Duodenal mucosa (tissue), 2 donors: ENCODE data around the gene EPSTI1.

Source experiments
- H3K27ac ChIP-seq: one replicate; pipeline ENCODE4 v1.7.0; 2013; ENCODE audit warnings: low read depth, low read length
- H3K27me3 ChIP-seq, 2 donors: one replicate each; pipeline ENCODE4 v1.7.0; 2013; ENCODE audit warnings: low read length in 2 of 2, control low read depth in 1 of 2; ENCODE audit not compliant: insufficient read depth in 2 of 2, control insufficient read depth in 1 of 2
- H3K36me3 ChIP-seq, 2 donors: one replicate each; pipeline ENCODE4 v1.7.0; 2013; ENCODE audit warnings: low read length in 2 of 2, control low read depth in 1 of 2; ENCODE audit not compliant: insufficient read depth in 2 of 2, control insufficient read depth in 1 of 2
- H3K4me1 ChIP-seq, 2 donors: one replicate each; pipeline ENCODE4 v1.7.0; 2013; ENCODE audit warnings: low read length in 2 of 2, control low read depth in 1 of 2; ENCODE audit not compliant: insufficient read depth in 2 of 2, control insufficient read depth in 1 of 2
- H3K4me3 ChIP-seq, 2 donors: one replicate each; pipeline ENCODE4 v1.7.0; 2013; ENCODE audit warnings: low read length in 2 of 2, low read depth in 1 of 2
- H3K9ac ChIP-seq, 2 donors: one replicate each; pipeline ENCODE4 v1.7.0; 2013; ENCODE audit warnings: low read length in 2 of 2, low read depth in 1 of 2
- H3K9me3 ChIP-seq, 2 donors: one replicate each; pipeline ENCODE4 v1.7.0; 2013; ENCODE audit warnings: low read length in 2 of 2, control low read depth in 1 of 2; ENCODE audit not compliant: control insufficient read depth in 1 of 2

Gene EPSTI1

GRCh38 chr13:42883142-42883541, 108.9 kb downstream of the EPSTI1 start:
- no peaks in the 10 kb centered on the region for H3K27me3 ChIP-seq
- H3K9ac ChIP-seq: no peak overlapping the region
- H3K4me1 ChIP-seq: no peaks in the 10 kb centered on the region
- H3K36me3 ChIP-seq: peaks cover 0 to 8% of the 10 kb centered on the region in 2 donors
- no peak overlapping the region for H3K4me3 ChIP-seq
- H3K9me3 ChIP-seq: no peaks in the 10 kb centered on the region
- no peak overlapping the region for H3K27ac ChIP-seq

GRCh38 chr13:42880056-42880605, 111.9 kb downstream of the EPSTI1 start:
- Histone ChIP-seq H3K27ac (no peak overlapping the region), H3K9ac (no peak overlapping the region), H3K36me3 (no peaks in the 10 kb centered on the region), H3K27me3 (no peaks in the 10 kb centered on the region), H3K9me3 (no peaks in the 10 kb centered on the region), H3K4me1 (no peaks in the 10 kb centered on the region), H3K4me3 (no peak overlapping the region)

GRCh38 chr13:42878721-42879120, 113.3 kb downstream of the EPSTI1 start:
- Histone ChIP-seq H3K9me3 (no peaks in the 10 kb centered on the region), H3K27me3 (no peaks in the 10 kb centered on the region), H3K27ac (no peak overlapping the region), H3K4me1 (no peaks in the 10 kb centered on the region), H3K4me3 (no peak overlapping the region), H3K9ac (no peak overlapping the region), H3K36me3 (no peaks in the 10 kb centered on the region)

GRCh38 chr13:42876887-42877545, 115.0 kb downstream of the EPSTI1 start:
- H3K27ac ChIP-seq: no peak overlapping the region
- H3K27me3 ChIP-seq: no peaks in the 10 kb centered on the region
- no peaks in the 10 kb centered on the region for H3K36me3 ChIP-seq
- no peak overlapping the region for H3K4me3 ChIP-seq
- H3K4me1 ChIP-seq: no peaks in the 10 kb centered on the region
- no peak overlapping the region for H3K9ac ChIP-seq
- no peaks in the 10 kb centered on the region for H3K9me3 ChIP-seq

GRCh38 chr13:42876270-42876714, 115.7 kb downstream of the EPSTI1 start:
- H3K27me3 ChIP-seq: no peaks in the 10 kb centered on the region
- no peaks in the 10 kb centered on the region for H3K9me3 ChIP-seq
- H3K4me1 ChIP-seq: no peaks in the 10 kb centered on the region

GRCh38 chr13:42875475-42876269, 116.4 kb downstream of the EPSTI1 start:
- H3K9me3 ChIP-seq: no peaks in the 10 kb centered on the region
- H3K27ac ChIP-seq: no peak overlapping the region
- no peaks in the 10 kb centered on the region for H3K27me3 ChIP-seq
- H3K9ac ChIP-seq: no peak overlapping the region
- no peak overlapping the region for H3K4me3 ChIP-seq
- H3K36me3 ChIP-seq: no peaks in the 10 kb centered on the region
- no peaks in the 10 kb centered on the region for H3K4me1 ChIP-seq

More at GRCh38 chr13:42876270-42876714, 115.7 kb downstream of the EPSTI1 start:
- Histone ChIP-seq H3K36me3 (no peaks in the 10 kb centered on the region), H3K27ac (no peak overlapping the region), H3K9ac (no peak overlapping the region), H3K4me3 (no peak overlapping the region)

- Histone ChIP-seq H3K9ac (no peak overlapping the region), H3K4me3 (no peak overlapping the region), H3K27me3 (no peaks in the 10 kb centered on the region), H3K9me3 (no peaks in the 10 kb centered on the region), H3K27ac (no peak overlapping the region), H3K4me1 (no peaks in the 10 kb centered on the region), H3K36me3 (no peaks in the 10 kb centered on the region)
These were observed 117.8 kb downstream of the EPSTI1 start for GRCh38 chr13:42874221-42874620.

GRCh38 chr13:42873081-42873480, 119.0 kb downstream of the EPSTI1 start:
- Histone ChIP-seq H3K27ac (no peak overlapping the region), H3K27me3 (no peaks in the 10 kb centered on the region), H3K9ac (no peak overlapping the region), H3K9me3 (no peaks in the 10 kb centered on the region), H3K4me3 (no peak overlapping the region), H3K36me3 (no peaks in the 10 kb centered on the region), H3K4me1 (no peaks in the 10 kb centered on the region)

- Histone ChIP-seq H3K9ac (no peak overlapping the region), H3K27me3 (no peaks in the 10 kb centered on the region), H3K27ac (no peak overlapping the region), H3K4me3 (no peak overlapping the region), H3K36me3 (no peaks in the 10 kb centered on the region), H3K9me3 (no peaks in the 10 kb centered on the region), H3K4me1 (no peaks in the 10 kb centered on the region)
These were observed 124.8 kb downstream of the EPSTI1 start for GRCh38 chr13:42867232-42867631.

GRCh38 chr13:42865768-42866102, 126.3 kb downstream of the EPSTI1 start:
- Histone ChIP-seq H3K27me3 (no peaks in the 10 kb centered on the region), H3K36me3 (no peaks in the 10 kb centered on the region), H3K4me1 (no peaks in the 10 kb centered on the region), H3K4me3 (no peak overlapping the region), H3K27ac (no peak overlapping the region), H3K9me3 (no peaks in the 10 kb centered on the region), H3K9ac (no peak overlapping the region)
